Rectal smooth muscle tissue (tissue), 1 donor: ENCODE data around the gene TXLNA.
"Not testable (repeated sequence)": the region's sequence is repeated elsewhere in the genome, so short reads cannot be mapped to it uniquely, and the experiment has no call there.

Experiments
- H3K27ac ChIP-seq: one replicate; pipeline ENCODE4 v1.7.0; 2013; ENCODE audit warnings: low read depth, low read length, inconsistent platforms
- H3K27me3 ChIP-seq: one replicate; pipeline ENCODE4 v1.7.0; 2013; ENCODE audit warnings: low read length; ENCODE audit not compliant: control insufficient read depth, insufficient read depth
- H3K36me3 ChIP-seq: one replicate; pipeline ENCODE4 v1.7.0; 2013; ENCODE audit warnings: low read length; ENCODE audit not compliant: control insufficient read depth, insufficient read depth
- H3K4me1 ChIP-seq: one replicate; pipeline ENCODE4 v1.7.0; 2013; ENCODE audit warnings: low read length; ENCODE audit not compliant: control insufficient read depth, insufficient read depth
- H3K4me3 ChIP-seq: one replicate; pipeline ENCODE4 v1.7.0; 2013; ENCODE audit warnings: low read length
- H3K9ac ChIP-seq: one replicate; pipeline ENCODE4 v1.7.0; 2013; ENCODE audit warnings: low read length

The TXLNA gene

DNA sequence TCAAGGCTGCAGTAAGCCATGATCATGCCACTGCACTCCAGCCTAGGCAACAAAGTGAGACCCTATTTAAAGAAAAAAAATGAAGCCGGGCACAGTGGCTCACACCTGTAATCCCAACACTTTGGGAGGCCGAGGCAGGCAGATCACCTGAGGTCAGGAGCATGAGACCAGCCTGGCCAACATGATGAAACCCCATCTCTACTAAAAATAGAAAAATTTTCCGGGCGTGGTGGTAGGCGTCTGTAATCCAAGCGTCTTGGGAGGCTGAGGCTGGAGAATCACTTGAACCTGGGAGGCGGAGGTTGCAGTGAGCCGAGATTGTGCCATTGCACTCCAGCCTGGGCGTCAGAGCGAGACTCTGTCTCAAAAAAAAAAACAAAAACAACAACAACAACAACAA, 13.8 kb upstream of the TXLNA start:
- peaks cover 34% of the 10 kb centered on the region for H3K36me3 ChIP-seq
- H3K9ac ChIP-seq, H3K4me1 ChIP-seq, H3K27me3 ChIP-seq, H3K27ac ChIP-seq, H3K4me3 ChIP-seq: not testable (repeated sequence)

DNA sequence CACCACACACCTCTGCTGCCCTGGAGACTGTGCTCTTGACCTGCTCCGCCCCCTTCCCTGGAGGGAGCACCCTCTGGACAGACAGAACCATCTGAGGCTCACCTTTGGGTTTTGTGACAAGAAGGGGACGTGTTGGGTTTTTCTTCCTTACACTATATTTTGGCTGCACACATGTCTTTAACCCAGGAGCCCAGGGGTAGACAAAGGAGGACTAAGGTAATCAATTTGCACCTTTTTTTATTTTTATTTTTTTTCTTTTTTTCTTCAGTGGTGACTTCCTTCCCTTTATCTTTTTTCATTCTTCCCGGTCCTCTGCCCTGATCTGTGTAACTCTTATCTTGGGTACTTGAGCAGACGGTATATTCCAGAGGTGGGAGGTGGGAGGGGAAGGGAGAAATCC, 8.5 kb upstream of the TXLNA start:
- peaks cover 29% of the 10 kb centered on the region for H3K36me3 ChIP-seq

DNA sequence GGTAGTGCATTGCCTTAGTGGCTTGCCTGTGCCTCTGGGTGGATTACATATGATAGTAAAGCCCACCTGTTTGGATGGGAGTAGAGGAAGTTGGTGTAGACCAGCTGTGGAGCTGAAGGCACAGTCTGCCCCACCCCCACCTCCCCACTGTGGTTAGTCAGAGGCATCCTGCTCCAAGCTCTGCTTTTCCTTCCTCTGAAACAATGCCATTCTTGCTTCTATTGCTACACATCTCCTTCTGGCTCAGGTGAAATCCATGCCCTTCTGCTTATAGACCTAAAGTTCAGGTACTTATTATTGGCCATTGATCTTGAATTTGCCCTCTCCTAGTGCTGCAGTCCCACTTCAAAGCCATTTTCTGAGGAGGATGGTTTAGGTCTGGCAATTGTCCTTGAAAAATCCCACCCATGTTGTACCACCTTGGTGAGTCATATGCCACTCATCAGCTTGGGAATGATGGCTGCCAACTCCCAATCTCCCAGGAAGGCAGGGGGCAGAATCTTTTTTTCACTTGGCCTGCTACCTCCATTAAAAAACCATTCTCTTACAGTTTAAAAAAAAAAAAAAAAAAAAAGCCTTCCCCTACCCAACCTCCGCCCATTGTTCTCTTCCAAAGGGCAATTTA, 6.7 kb upstream of the TXLNA start:
- Histone ChIP-seq H3K4me3 (no peak overlapping the region), H3K4me1 (no peaks in the 10 kb centered on the region), H3K27me3 (no peaks in the 10 kb centered on the region), H3K27ac (no peak overlapping the region), H3K36me3 (peaks cover 20% of the 10 kb centered on the region), H3K9ac (no peak overlapping the region)

More for the DNA sequence above, 8.5 kb upstream of the TXLNA start:
- Histone ChIP-seq H3K4me3 (no peak overlapping the region), H3K9ac (no peak overlapping the region), H3K27me3 (no peaks in the 10 kb centered on the region), H3K4me1 (no peaks in the 10 kb centered on the region), H3K27ac (no peak overlapping the region)

DNA sequence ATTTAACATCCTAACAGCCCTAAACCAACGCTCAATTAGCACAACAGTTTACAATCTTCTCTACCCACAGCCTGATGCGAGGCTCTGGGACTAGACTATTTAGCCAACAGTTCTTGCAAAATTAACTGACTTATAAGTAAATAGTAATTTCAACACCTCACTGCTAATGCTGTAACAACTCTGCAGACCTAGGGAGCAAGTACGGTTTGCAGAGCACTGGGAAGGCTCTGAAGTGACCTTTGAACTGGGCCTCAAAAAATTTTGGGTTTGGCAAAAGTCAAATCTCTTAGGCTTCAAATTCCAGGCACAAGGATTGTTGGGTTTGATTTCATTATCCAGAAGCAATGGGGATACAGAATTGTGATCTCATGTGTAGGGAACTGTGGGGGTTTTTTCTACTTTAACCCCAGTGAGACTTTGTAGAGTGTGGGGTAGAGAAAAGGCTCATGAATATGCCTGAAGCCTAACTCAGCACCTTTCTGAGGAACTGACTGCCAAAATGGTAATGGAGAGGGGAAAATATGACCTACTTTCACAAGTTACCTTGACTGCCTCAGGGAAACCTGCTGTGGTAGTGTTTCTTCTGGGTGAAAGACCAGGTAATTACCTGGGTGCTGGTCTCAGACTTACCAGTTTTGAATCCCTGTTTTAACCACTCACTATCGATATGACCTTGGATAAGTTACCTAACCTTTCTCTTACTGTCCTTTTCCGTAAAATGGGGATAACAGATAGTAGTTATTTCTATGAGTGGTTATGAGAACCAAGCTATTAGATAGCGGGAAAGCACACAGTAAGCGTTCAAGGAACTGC, 889 bp upstream of the TXLNA start:
- peaks cover 7% of the 10 kb centered on the region for H3K36me3 ChIP-seq
- peak overlapping the region; percentile 33 for H3K9ac ChIP-seq
- no peaks in the 10 kb centered on the region for H3K27me3 ChIP-seq
- peak overlapping the region; percentile 99 for H3K27ac ChIP-seq
- H3K4me1 ChIP-seq = peaks cover 17% of the 10 kb centered on the region
- H3K4me3 ChIP-seq = peak overlapping the region; percentile 56

DNA sequence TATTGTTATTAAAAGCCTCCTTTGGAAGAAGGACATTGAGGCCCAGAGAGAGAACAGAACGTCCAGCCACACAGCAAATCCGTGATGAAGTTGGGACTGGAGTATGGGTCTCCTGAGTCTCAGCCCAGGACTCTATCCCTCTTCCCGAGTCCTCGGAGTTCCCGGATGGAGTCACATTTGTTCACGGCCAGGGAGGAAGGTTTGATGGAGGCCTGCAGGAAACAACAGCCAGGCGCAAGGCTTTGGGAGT, 357 bp upstream of the TXLNA start:
- H3K9ac ChIP-seq = peak overlapping the region; percentile 33
- H3K27ac ChIP-seq = peak overlapping the region; percentile 99
- no peaks in the 10 kb centered on the region for H3K27me3 ChIP-seq
- peaks cover 11% of the 10 kb centered on the region for H3K36me3 ChIP-seq
- H3K4me3 ChIP-seq = peak overlapping the region; percentile 56
- peaks cover 17% of the 10 kb centered on the region for H3K4me1 ChIP-seq

DNA sequence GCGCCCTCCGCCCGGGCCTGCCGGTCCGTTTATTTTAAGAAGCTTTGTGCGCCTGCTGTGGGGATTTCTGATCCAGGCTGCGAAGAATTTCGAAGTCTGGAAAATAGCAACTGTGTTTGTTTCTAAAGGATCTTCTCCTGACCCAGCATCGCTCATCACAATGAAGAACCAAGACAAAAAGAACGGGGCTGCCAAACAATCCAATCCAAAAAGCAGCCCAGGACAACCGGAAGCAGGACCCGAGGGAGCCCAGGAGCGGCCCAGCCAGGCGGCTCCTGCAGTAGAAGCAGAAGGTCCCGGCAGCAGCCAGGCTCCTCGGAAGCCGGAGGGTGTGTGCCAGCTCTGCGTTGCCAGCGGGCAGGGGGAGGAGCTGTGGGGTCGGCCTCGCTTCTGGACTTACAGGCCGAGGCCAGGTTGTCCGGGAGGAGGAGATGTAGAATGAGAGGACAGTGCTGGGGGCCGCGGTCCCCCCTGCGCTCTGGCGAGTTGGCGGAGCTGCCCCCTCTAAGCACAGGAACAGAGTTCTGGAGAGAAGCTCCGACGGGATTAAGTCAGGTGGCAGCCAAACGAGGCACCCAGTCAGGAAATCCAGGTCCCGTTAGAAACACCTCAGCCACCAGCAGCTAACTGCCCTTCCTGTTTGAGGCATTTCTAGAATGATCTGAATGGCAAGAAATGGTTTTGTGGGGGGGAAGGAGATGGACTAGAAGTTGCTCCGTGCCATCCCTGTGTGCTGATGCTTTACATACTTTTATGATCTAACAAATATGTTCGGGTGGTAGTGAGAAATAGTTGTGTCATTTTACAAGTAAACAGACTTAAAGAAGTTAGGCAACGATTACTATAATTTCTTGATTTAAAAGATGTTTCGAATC, 948 bp downstream of the TXLNA start:
- peak overlapping the region; percentile 42 for H3K9ac ChIP-seq
- no peaks in the 10 kb centered on the region for H3K27me3 ChIP-seq
- peaks cover 14% of the 10 kb centered on the region for H3K36me3 ChIP-seq
- peak overlapping the region; percentile 56 for H3K4me3 ChIP-seq
- peak overlapping the region; percentile 99 for H3K27ac ChIP-seq
- H3K4me1 ChIP-seq = peaks cover 17% of the 10 kb centered on the region

DNA sequence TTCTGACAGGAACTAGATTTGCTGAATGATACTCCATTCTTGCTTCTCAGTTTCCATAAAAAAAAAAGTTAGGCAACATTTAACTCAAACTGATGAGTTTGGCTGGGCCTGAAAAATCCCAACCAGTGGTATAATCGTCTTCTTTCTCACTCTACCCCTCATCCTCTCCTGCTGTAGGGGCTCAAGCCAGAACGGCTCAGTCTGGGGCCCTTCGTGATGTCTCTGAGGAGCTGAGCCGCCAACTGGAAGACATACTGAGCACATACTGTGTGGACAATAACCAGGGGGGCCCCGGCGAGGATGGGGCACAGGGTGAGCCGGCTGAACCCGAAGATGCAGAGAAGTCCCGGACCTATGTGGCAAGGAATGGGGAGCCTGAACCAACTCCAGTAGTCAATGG, 1.6 kb downstream of the TXLNA start:
- H3K36me3 ChIP-seq = peaks cover 15% of the 10 kb centered on the region
- peaks cover 17% of the 10 kb centered on the region for H3K4me1 ChIP-seq
- H3K4me3 ChIP-seq = peak overlapping the region; percentile 56
- H3K9ac ChIP-seq = no peak overlapping the region
- H3K27ac ChIP-seq = peak overlapping the region; percentile 99
- no peaks in the 10 kb centered on the region for H3K27me3 ChIP-seq

DNA sequence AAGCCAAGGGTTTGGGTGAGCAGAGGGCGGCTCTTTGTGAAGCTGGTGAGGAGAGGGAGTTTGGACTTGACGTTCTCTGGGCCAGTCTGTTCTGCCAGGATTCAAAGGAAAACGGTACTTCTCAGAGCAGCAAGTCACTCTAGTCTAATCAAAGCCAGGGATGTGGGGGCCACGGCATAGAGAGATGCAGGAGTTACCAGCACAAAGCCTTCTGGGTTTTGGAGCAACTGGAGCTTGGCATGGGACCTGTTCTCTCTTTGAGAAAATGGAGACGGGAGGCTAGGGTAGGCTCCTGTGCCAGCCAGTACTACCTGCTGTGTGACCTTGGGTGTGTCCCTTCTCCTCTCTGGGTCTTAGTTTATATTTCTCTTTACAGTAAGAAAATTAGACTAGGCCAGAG, 2.1 kb downstream of the TXLNA start:
- Histone ChIP-seq H3K4me3 (peak overlapping the region; percentile 56), H3K27me3 (no peaks in the 10 kb centered on the region), H3K36me3 (peaks cover 20% of the 10 kb centered on the region), H3K4me1 (peaks cover 17% of the 10 kb centered on the region), H3K27ac (peak overlapping the region; percentile 14), H3K9ac (no peak overlapping the region)

DNA sequence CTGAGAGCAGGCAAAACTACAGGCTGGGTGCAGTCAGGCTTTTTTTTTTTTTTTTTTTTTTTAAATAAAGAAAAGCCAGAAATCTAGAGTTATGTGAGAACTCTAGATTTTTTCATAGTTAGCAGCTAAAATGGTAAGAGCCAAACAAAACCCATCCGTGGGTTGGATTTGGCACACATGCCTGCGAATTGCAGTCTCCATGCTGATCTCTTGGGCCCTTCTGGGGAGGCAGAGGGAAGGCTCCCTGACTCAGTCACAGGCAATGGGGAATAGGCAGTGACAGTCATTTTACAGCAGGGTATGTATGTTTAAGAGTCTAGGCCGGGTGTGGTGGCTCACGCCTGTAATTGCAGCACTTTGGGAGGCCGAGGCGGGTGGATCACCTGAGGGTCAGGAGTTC, 2.6 kb downstream of the TXLNA start:
- H3K27me3 ChIP-seq = no peaks in the 10 kb centered on the region
- peaks cover 21% of the 10 kb centered on the region for H3K36me3 ChIP-seq
- H3K9ac ChIP-seq = no peak overlapping the region
- no peak overlapping the region for H3K4me3 ChIP-seq
- peaks cover 17% of the 10 kb centered on the region for H3K4me1 ChIP-seq
- H3K27ac ChIP-seq = no peak overlapping the region

DNA sequence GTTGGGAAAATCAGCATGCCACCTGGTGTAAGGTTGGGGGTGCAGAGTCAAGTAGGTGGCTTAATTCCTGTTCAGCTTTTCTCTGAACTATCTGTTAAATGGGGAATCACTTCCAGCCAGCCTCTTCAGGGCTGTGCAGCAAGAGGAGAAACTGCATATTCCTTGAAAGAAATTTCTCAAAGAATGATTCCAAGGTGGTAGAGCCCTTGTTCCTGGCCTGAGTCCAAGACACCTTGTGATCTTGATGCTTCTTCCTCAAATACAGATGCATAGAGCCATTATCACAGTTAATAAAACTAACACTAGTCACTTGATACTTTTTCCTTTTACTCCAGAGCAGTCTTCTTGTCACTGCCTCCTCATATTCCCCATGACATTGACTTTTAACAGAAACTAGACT, 5.2 kb downstream of the TXLNA start:
- H3K4me1 ChIP-seq = peaks cover 12% of the 10 kb centered on the region
- H3K36me3 ChIP-seq = peaks cover 29% of the 10 kb centered on the region
- H3K9ac ChIP-seq = no peak overlapping the region
- no peaks in the 10 kb centered on the region for H3K27me3 ChIP-seq
- no peak overlapping the region for H3K27ac ChIP-seq
- no peak overlapping the region for H3K4me3 ChIP-seq

DNA sequence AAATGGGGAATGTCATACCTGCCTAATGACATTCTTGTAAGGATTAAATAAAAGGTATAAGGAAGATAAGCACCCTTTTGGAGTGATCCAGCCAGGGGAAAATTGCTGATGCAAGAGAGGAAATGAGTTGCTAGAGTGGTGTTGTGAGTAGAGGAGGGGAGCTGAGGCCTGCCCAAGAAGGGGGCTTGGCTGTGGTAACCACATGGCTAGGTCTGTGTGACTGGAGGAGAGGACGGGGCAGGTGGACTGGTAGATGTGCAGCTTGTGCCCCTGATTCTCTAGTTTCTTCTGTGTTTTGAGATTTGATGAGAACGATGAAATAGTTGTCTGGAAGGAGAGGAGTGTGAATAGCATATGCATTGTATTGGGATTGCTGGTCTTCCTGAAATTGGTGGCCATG, 6.6 kb downstream of the TXLNA start:
- H3K4me1 ChIP-seq = peaks cover 6% of the 10 kb centered on the region
- H3K27me3 ChIP-seq = no peaks in the 10 kb centered on the region
- no peak overlapping the region for H3K27ac ChIP-seq
- H3K9ac ChIP-seq = no peak overlapping the region
- H3K4me3 ChIP-seq = no peak overlapping the region
- peaks cover 38% of the 10 kb centered on the region for H3K36me3 ChIP-seq

DNA sequence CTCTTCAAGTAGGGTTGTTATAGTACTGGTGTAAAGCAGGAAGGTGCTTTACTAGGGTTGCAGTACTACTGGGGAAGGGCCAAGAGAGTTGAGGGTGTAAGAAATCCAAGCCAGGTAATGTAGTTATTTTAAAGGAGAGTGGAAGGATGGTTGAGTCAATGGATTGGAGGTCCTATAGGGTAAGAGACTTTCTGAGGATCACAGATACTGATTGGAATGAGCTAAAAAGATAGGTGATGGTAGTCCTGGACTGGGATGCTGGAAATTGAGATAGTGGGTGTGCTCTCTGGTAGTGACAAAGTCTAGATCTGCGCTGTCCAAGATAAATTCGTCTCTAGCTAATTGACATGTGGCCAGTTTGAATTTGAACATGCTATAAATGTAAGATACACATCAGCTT, 7.0 kb downstream of the TXLNA start:
- Histone ChIP-seq H3K36me3 (peaks cover 38% of the 10 kb centered on the region), H3K4me1 (peaks cover 2% of the 10 kb centered on the region), H3K4me3 (no peak overlapping the region), H3K27me3 (no peaks in the 10 kb centered on the region), H3K27ac (no peak overlapping the region), H3K9ac (no peak overlapping the region)
